Right ventricle myocardium superior (tissue), 1 donor: ENCODE measurements around the gene TRIM44. TPM values are rescaled to one million over a fixed set of nuclear protein-coding genes. Genes with fewer than 3 reads are reported as not detected.
"Not testable (repeated sequence)": the region's sequence is repeated elsewhere in the genome, so short reads cannot be mapped to it uniquely, and the experiment has no call there.

Source experiments
- ATAC-seq: fragments of 200-7000 bp; cut with Tn5 transposase; one replicate; pipeline ENCODE4 v1.9.1; 2020; ENCODE audit warnings: mild to moderate bottlenecking; ENCODE audit not compliant: poor library complexity
- DNase-seq: peaks from one replicate; pipeline ENCODE4 v3.0.0-alpha.2; 2020
- intact Hi-C: fragments of 100-400 bp; cut with DNase I; formaldehyde crosslinking; loops from one replicate; pipeline ENCODE4 v1.11.2; 2022
- total RNA-seq: library from RNA; stranded (reverse); fragmentation: NEBNext Ultra II Directional; extraction: Animal tissue kit (Norgen Biotek cat#: 25700); gene quantifications from one replicate; pipeline ENCODE4 v1.2.1, GENCODE V29; 2021
- donor health status: DM: no; HTN: yes; CAD: no; lungs with severe emphysema.

The TRIM44 gene
- total RNA-seq, 1 donor from 2014 or later: 34.0 TPM

DNA sequence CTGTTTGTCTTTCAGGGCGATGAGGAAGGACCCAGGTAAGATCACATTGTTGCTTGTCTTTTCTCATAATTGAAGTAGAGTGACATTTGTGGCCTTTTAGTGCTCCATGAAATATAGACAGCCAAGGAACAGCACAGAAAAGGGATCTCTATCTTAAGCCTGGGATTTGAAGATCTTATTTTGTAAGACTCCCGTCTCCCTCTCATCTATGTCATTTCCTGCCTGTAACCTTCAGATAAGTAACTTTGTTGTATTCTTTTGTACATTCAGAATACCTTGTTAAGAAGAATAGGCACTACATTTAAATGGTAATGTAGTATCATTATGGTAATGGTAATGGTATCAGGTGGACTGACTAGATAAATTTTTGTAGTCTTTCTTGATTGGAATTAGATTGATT is 72.8 kb downstream of the TRIM44 start:
- ATAC-seq (no peak), DNase-seq (no peak)
- intact Hi-C loops: no loop called here

DNA sequence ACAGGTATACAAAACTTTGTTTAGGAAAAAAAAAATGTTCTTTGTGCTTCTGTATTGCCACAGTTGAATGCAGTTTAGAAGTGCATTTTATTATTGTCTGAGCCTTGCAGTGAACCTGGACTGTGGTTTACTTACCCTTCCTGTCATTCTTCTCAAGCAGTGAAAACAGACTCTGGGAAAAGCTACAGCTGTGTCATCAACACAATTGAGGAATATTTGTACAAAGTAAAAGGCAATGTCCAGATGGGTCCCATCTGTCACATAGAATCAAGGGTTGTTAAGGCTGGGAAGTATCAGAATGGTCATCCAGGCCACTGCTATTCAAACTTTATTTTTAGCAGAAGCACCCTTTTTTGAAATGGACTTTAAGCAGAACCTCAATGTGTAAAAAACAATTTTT is 73.3 kb downstream of the TRIM44 start:
- ATAC-seq (no peak), DNase-seq (no peak)
- intact Hi-C loops: no loop called here

- ATAC-seq: no peak
- DNase-seq: no peak
- intact Hi-C loops: no loop called here
Measured at GRCh38 chr11:35736952-35737351, 74.4 kb downstream of the TRIM44 start.

GRCh38 chr11:35740061-35740799 is 77.7 kb downstream of the TRIM44 start:
- no peak for ATAC-seq
- intact Hi-C loops: no loop called here
- DNase-seq: no peak

DNA sequence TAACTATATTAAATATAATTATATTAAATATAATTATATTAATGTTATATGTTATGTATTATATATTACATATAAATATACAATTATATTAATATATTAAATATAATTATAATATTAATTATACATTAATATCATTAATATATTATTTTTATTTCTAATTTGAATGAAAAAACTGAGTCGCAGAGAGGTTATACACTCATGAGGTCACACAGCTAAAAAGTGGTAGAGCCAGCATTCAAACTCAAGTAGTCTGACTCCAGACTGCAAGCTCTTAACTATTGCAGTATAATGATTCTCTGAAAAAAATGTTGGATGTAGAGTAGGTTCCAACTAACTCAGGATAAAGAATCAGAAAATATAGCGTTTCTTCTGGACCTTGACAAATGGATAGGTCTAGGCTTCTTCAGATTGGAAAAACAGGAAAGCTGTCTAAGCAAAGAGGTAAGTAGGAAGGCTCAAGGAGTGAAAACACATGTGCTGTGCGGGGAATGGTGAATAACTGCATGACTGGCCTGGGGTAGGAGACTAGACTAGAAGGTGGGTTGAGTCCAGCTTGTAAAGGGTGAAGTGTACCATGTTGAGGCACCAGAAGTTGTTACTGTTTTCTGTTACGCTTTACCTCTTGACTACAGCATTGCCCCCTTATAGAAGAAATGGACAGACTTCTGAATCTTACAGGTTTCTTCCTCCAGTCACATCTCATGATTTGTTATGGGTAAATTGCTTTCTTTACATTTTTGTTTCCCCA is 80.3 kb downstream of the TRIM44 start:
- ATAC-seq: no peak
- intact Hi-C loops: no loop called here
- DNase-seq: no peak

DNA sequence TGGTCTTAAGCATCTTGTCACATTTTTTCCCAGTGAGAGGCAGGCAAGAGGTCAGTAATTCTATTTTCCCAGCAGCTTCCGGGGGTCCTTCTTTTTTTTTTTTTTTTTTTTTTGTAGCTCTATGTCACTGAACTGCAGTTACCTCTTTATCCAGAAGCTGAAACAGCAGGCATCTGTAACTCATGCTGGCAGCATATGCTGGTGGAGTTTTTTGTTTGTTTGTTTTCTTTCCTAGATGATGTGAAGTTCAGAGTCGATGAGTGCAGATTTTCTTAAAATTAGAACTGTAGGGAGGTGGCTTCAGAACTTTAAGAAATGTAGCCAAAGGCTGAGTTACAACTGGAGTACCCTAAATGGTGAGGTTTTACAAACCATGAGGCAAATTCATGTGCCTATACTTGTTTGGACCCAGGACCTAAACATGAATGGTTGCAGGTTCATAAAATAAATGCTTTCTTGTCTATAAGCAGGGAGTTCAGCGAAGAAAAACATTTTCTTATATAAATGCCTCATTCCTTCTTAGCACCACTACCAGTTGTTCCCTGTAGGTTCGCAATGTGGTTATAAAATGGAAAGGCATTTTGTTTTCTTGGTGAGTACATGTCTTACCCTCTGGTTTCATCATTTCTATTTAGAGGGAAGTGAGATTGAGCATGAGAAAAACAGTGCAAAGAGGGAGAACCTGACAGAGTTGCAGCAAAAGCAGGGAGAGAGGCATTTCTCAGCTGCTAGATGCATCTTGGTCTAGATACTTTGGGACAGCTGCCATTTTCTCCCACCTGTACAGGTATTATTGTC is 84.0 kb downstream of the TRIM44 start:
- DNase-seq: no peak
- ATAC-seq: no peak
- intact Hi-C loops: no loop called here

DNA sequence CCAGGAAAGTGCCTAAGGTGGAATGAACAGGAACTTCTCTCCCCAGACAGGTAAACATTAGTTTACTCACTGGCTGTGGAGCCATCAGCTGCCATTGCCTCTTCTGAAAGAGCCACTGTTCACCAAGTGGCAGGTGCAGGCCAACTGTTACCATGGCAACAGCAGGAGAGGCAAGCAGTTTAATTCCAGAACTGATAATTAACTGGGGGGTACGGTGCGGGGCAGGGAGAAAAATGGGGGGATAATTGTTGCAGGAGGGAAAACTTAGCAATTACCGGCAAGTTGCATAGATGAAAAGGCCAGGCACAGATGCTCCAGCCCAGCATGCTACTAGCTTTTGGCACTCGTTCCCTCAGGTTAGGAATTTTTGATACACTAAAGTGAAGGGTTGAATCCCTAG is 85.1 kb downstream of the TRIM44 start:
- ATAC-seq: no peak
- intact Hi-C loops: no loop called here
- DNase-seq: no peak

GRCh38 chr11:35748644-35749043 is 86.1 kb downstream of the TRIM44 start:
- intact Hi-C loops: no loop called here
- ATAC-seq: no peak
- no peak for DNase-seq

GRCh38 chr11:35750315-35750714 is 87.7 kb downstream of the TRIM44 start:
- intact Hi-C loops: no loop called here
- DNase-seq (no peak), ATAC-seq (no peak)

DNA sequence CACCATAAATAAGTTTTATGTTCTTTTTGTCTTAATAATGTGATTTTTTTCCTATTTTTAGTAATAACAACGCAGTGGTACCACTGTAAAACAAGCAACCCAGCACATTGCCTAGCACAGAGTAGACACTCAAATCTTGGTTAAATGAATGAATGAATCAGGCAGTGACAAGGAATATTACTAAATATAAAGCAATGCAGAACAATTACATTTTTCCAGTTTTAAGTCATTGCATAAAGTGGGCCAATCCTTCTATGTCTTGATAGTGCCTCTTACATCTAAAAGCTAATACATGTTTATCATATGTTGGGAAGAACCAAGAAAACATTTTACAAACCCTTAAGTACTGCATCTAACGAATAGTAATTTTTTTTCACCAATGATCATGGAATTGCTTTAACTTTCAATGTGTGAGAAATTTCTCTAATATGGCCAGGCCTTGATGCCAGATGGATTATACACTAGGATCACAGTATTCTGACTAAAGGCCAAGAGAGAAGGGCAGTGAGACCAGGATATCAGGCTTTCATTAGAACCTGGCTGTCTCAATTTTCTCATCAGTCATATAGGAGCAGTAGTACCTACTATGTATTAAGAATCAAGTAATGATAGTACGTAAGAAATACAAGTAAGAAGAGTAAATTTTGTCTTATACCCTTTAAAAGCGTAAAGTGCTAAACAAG is 88.5 kb downstream of the TRIM44 start:
- intact Hi-C loops: no loop called here
- DNase-seq (no peak), ATAC-seq (no peak)

- DNase-seq (no peak), ATAC-seq (no peak)
- intact Hi-C loops: no loop called here
Measured at GRCh38 chr11:35751664-35752061, 89.1 kb downstream of the TRIM44 start.

DNA sequence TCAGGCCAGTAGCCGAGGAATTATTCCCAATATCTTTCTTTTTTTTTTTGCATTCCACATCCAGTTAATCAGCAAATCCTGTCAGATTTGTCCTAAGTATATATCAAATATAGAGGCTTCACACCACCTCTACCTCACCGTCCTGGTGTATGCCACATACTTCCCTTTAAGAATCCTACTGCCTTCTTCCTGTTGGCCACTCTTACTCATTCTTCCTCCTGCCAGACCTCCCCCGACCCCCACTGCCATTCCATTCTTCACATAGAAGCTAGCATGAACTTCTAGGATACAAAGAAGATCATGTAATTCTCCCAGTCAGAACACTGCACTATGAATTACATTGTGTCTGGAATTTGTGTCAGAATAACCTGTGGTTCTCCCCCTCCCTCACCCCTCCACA is 89.5 kb downstream of the TRIM44 start:
- DNase-seq (no peak), ATAC-seq (no peak)
- intact Hi-C loops: no loop called here

DNA sequence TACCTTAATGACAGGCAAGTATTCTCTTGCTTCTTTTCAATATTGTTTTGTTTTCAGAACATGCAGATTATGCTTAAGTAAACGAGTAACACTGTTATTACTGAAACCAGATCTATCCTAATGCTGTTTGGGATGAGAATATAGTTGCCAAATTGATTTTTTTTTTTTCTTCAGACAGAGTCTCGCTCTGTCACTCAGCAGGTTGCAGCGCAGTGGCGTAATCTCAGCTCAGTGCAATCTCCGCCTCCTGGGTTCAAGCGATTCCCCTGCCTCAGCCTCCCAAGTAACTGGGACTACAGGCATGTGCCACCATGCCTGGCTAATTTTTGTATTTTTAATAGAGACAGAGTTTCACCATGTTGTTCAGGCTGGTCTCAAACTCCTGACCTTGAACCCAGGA is 91.0 kb downstream of the TRIM44 start:
- ATAC-seq, intact Hi-C loops: not testable (repeated sequence)

DNA sequence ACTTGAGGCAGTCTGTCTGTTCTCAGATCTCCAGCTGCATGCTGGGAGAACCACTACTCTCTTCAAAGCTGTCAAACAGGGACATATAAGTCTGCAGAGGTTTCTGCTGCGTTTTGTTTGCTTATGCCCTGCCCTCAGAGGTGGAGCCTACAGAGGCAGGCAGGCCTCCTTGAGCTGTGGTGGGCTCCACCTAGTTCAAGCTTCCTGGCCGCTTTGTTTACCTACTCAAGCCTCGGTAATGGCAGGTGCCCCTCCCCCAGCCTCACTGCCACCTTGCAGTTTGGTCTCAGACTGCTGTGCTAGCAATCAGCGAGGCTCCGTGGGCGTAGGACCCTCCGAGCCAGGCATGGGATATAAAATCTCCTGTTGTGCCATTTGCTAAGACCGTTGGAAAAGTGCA is 97.4 kb downstream of the TRIM44 start:
- DNase-seq, intact Hi-C loops, ATAC-seq: not testable (repeated sequence)

More for the DNA sequence above, 91.0 kb downstream of the TRIM44 start:
- DNase-seq: not testable (repeated sequence)

DNA sequence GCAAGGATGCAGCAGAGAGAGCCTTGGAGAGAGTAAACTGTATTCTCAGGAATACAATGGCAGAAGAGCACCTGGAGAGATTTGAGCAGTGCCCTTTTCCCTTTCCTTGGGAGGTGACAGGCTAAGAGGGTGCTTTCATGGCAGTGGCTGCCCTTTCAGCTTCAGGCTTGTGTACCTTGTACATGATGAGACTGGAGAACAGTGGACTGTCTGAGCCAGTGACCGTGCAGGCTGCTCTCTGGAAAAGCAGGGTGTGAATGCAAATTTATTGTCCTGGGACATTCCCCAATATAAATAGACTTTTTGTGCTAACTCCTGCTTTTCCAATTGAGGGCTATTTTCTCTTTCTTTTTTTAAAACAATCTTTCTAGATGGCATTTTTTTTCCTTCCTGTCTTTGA is 99.3 kb downstream of the TRIM44 start:
- ATAC-seq (no peak), DNase-seq (no peak)
- intact Hi-C loops: no loop called here

DNA sequence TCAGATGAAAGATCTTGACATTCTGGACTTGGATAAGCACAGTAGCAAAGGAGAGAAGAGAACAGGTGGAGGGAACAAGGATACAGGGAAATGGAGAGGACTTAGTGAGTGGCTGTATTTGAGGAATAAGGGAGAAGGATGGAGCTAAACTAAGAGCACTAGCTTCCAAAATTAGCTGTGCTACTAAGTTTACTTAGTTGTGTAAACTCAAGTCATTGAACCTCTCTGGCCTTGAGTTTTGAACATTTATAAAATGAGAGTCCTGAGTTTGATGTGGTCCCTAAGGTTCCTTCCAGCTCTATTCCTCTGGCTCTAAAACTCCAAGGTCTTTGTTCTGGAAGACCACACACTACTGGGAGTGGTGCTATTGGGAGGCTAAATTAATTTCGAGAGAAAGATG is 100.7 kb downstream of the TRIM44 start:
- intact Hi-C loops: no loop called here
- no peak for ATAC-seq
- DNase-seq: no peak

DNA sequence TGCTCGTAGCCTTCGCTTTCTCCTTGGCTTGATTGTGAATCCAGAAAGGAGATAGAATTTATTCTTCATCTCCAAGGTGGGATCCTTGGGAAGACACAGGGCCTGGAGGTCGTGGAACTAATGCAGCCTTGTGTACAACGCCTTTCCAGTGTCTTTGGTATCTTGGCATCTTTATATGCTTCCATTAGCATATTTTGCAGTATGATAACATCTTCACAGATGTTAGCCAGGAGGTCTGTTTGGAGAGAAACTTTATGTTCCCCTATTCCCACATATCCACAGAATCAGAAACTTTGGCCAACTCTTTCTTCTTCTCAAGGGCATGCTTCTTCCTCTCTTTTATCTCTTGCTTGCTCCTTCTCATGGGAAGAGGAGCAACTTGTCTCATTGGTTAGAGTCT is 101.2 kb downstream of the TRIM44 start:
- no peak for DNase-seq
- no peak for ATAC-seq
- intact Hi-C loops: no loop called here

DNA sequence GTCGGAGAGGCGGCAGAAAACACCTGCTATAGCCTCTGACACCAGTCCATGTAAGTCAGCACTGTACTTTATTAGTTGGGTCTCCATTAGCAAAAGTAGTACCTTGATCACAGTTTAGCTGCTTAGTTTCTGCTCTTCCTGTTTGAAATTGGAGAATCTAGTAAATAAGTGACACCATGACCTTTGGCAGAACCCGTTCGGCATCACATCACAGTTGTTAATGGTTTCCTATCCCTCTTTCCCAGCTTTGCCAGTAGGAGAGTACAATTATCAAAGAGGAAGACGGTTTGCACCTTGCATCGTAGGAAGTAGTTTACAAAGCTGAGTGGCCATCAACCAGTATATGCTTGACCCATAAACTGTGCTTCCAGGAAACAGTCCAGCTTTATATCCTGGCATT is 101.8 kb downstream of the TRIM44 start:
- no peak for DNase-seq
- ATAC-seq: no peak
- intact Hi-C loops: no loop called here

GRCh38 chr11:35765211-35765610 is 102.6 kb downstream of the TRIM44 start:
- intact Hi-C loops: no loop called here
- DNase-seq (no peak), ATAC-seq (no peak)
